Endothelial cell (in vitro differentiated cells): ENCODE data around the gene TMEM130. TPM values are rescaled to one million over a fixed set of nuclear protein-coding genes. Genes with fewer than 3 reads are reported as not detected.
"Not testable (repeated sequence)": the region's sequence is repeated elsewhere in the genome, so short reads cannot be mapped to it uniquely, and the experiment has no call there.

Experiments
- DNase-seq: peaks from one replicate; pipeline ENCODE4 v3.0.0; 2021; ENCODE audit warnings: low spot score
- H3K27ac Mint-ChIP-seq: one replicate; pipeline ENCODE4 v1.8.0; 2021; ENCODE audit warnings: mixed read lengths, inconsistent platforms; ENCODE audit not compliant: unreplicated experiment
- H3K27me3 Mint-ChIP-seq: one replicate; pipeline ENCODE4 v1.8.0; 2021; ENCODE audit warnings: mild to moderate bottlenecking, moderate library complexity, mixed read lengths, inconsistent platforms; ENCODE audit not compliant: unreplicated experiment
- H3K36me3 Mint-ChIP-seq: one replicate; pipeline ENCODE4 v1.8.0; 2021; ENCODE audit warnings: mild to moderate bottlenecking, low read depth, mixed read lengths, inconsistent platforms; ENCODE audit not compliant: unreplicated experiment
- H3K4me1 Mint-ChIP-seq: one replicate; pipeline ENCODE4 v1.8.0; 2021; ENCODE audit warnings: mild to moderate bottlenecking, mixed read lengths, inconsistent platforms; ENCODE audit not compliant: unreplicated experiment
- H3K4me3 Mint-ChIP-seq: one replicate; pipeline ENCODE4 v1.8.0; 2021; ENCODE audit warnings: mild to moderate bottlenecking, mixed read lengths, inconsistent platforms; ENCODE audit not compliant: unreplicated experiment
- H3K9me3 Mint-ChIP-seq: one replicate; pipeline ENCODE4 v1.8.0; 2021; ENCODE audit warnings: mixed read lengths, inconsistent platforms; ENCODE audit not compliant: unreplicated experiment
- CTCF ChIP-seq: fragments of 200-600 bp; sonication (generic); IDR thresholded peaks from one replicate; pipeline ENCODE4 v1.5.0; 2021; ENCODE audit warnings: antibody characterized with exemption; ENCODE audit not compliant: unreplicated experiment
- total RNA-seq: library from RNA; stranded (reverse); fragmentation: NEBNext Ultra II Directional; extraction: Animal tissue kit (Norgen Biotek cat#: 25700); gene quantifications from one replicate; pipeline ENCODE4 v1.2.1, GENCODE V29; 2021; ENCODE audit not compliant: unreplicated experiment

TMEM130 gene
- total RNA-seq, 1 donor from 2014 or later, result not detected

- H3K27ac Mint-ChIP-seq, result no peak overlapping the region
- H3K4me1 Mint-ChIP-seq, result no peaks in the 10 kb centered on the region
- peaks cover 4% of the 10 kb centered on the region for H3K36me3 Mint-ChIP-seq
- no peak for DNase-seq
- TF ChIP-seq CTCF, result no peak
- peaks cover 3% of the 10 kb centered on the region for H3K27me3 Mint-ChIP-seq
- no peaks in the 10 kb centered on the region for H3K9me3 Mint-ChIP-seq
- H3K4me3 Mint-ChIP-seq, result no peak overlapping the region
These were observed 7.6 kb downstream of the TMEM130 start for GRCh38 chr7:98862203-98862602.

- no peak overlapping the region for H3K27ac Mint-ChIP-seq
- no peaks in the 10 kb centered on the region for H3K9me3 Mint-ChIP-seq
- peaks cover 4% of the 10 kb centered on the region for H3K36me3 Mint-ChIP-seq
- H3K4me1 Mint-ChIP-seq, result no peaks in the 10 kb centered on the region
- no peak for TF ChIP-seq CTCF
- H3K4me3 Mint-ChIP-seq, result no peak overlapping the region
- no peak for DNase-seq
- peaks cover 3% of the 10 kb centered on the region for H3K27me3 Mint-ChIP-seq
These were observed 9.7 kb downstream of the TMEM130 start for GRCh38 chr7:98860071-98860470.

- Mint-ChIP-seq H3K9me3 (no peaks in the 10 kb centered on the region), H3K4me3 (no peak overlapping the region), H3K27me3 (peaks cover 7% of the 10 kb centered on the region), H3K36me3 (no peaks in the 10 kb centered on the region), H3K27ac (no peak overlapping the region), H3K4me1 (no peaks in the 10 kb centered on the region)
- TF ChIP-seq CTCF, result no peak
- DNase-seq, result no peak
These were observed 14.0 kb downstream of the TMEM130 start for GRCh38 chr7:98855610-98856422.

- H3K27me3 Mint-ChIP-seq, result peaks cover 3% of the 10 kb centered on the region
- no peak overlapping the region for H3K27ac Mint-ChIP-seq
- H3K36me3 Mint-ChIP-seq, result no peaks in the 10 kb centered on the region
- no peak overlapping the region for H3K4me3 Mint-ChIP-seq
- no peaks in the 10 kb centered on the region for H3K4me1 Mint-ChIP-seq
- no peak for DNase-seq
- H3K9me3 Mint-ChIP-seq, result no peaks in the 10 kb centered on the region
- TF ChIP-seq CTCF, result no peak
These were observed 17.0 kb downstream of the TMEM130 start for GRCh38 chr7:98852826-98853225.

GRCh38 chr7:98848918-98849317 is 20.9 kb downstream of the TMEM130 start:
- Mint-ChIP-seq H3K4me3 (no peak overlapping the region), H3K27ac (no peak overlapping the region), H3K27me3 (no peaks in the 10 kb centered on the region), H3K9me3 (no peaks in the 10 kb centered on the region), H3K36me3 (no peaks in the 10 kb centered on the region), H3K4me1 (no peaks in the 10 kb centered on the region)
- TF ChIP-seq CTCF, result no peak
- no peak for DNase-seq

- not testable (repeated sequence) for H3K36me3 Mint-ChIP-seq, H3K27ac Mint-ChIP-seq, H3K4me1 Mint-ChIP-seq, DNase-seq, H3K27me3 Mint-ChIP-seq, H3K4me3 Mint-ChIP-seq, H3K9me3 Mint-ChIP-seq
These were observed 27.3 kb downstream of the TMEM130 start for GRCh38 chr7:98842552-98842951.
